GOT3 (cell line): ENCODE measurements around the gene RMRP.

ENCODE experiments used
- DNase-seq: peaks from one replicate; lab custom pipeline; 2025; ENCODE audit warnings: mixed read lengths; lab: John Stamatoyannopoulos, UW

The RMRP gene

GRCh38 chr9:35686222-35687203 lies 28.7 kb upstream of the RMRP start:
- DNase-seq: no peak

DNA sequence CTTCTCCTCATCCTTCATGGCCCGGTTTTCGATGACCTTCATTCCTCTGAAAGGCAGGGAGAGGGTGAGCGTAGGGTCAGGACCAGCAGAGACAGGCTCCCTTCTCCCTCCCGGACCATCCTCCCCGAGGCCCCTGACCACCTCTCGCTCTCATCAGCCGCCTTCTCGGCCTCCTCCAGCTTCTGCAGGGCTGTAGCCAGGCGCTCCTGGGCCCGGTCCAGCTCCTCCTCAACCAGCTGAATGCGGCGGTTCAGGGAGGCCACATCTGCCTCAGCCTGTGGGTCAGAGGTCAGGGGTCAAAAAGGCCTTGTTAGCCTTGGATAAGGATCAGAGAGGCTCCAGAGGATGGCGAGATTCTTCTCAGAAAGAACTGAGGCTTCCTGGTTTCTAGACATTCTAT lies 27.7 kb upstream of the RMRP start:
- DNase-seq: no peak

DNA sequence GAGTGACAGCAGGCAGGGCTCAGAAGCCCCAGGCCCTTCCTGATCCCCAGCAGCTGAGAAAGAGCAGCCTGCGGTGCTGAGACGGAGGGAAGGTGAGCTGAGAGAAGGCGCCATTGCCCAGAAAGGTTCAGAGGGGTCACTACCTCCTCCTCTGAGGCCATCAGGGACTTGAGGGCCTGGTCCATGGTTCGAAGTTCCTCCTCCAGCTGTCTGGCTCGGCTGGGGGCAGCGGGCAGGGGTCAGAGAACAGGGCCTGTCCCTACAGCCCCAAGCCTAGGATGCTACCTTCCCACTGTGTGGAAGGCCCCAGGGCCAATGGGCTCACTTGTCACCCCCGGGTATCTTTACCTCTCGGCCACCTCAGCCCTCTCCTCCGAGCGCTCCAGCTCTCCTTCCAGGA lies 27.1 kb upstream of the RMRP start:
- no peak for DNase-seq

GRCh38 chr9:35683323-35683722 lies 25.5 kb upstream of the RMRP start:
- no peak for DNase-seq

GRCh38 chr9:35682520-35683315 lies 24.9 kb upstream of the RMRP start:
- DNase-seq: no peak

DNA sequence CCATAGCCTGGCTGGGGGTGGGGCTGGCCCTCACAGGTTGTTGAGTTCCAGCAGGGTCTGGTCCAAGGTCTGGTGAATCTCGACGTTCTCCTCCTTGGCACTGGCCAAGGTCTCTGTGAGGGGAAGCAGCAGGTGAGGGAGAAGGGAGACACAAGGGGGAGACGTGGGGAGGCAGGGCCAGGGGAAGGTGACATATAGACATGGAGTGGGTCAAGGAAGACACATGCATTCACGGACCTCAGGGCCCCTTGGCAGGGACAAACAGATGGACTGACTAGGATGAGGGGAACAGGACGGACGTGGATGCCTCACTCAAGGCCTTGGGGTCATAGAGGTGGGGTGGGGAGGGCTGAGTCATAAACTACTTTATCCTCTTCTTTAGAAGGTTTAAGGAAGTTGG lies 24.2 kb upstream of the RMRP start:
- no peak for DNase-seq

DNA sequence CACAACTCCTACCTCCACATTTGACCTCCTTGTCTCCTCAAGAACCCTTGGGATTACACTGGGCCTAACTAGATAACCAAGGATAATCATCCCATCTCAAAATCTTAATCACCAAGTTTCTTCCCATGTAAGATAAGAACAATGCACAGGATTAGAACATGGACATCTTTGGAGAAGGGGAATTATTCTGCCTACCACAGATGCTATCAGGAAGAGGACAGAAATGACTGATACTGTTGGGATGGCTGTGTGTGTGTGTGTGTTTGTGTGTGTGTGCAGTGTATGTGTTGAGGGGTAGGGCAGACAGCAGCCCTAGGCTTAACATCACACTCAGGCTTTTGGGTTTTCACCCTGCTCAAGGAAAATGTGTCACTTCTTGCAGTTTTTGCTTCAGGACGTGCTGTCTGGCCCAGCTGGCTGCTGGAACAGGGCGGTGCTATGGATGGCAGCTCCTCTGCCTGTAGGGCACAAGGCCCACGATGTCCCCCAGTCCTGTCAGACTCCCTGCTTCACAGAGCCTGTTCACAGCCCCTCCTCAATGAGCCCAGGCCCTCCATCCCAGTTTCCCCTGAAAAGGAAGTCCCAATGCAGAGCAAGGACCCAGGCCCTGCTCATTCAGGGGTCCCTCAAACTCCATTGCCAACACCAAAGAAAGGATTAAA lies 23.7 kb upstream of the RMRP start:
- no peak for DNase-seq

DNA sequence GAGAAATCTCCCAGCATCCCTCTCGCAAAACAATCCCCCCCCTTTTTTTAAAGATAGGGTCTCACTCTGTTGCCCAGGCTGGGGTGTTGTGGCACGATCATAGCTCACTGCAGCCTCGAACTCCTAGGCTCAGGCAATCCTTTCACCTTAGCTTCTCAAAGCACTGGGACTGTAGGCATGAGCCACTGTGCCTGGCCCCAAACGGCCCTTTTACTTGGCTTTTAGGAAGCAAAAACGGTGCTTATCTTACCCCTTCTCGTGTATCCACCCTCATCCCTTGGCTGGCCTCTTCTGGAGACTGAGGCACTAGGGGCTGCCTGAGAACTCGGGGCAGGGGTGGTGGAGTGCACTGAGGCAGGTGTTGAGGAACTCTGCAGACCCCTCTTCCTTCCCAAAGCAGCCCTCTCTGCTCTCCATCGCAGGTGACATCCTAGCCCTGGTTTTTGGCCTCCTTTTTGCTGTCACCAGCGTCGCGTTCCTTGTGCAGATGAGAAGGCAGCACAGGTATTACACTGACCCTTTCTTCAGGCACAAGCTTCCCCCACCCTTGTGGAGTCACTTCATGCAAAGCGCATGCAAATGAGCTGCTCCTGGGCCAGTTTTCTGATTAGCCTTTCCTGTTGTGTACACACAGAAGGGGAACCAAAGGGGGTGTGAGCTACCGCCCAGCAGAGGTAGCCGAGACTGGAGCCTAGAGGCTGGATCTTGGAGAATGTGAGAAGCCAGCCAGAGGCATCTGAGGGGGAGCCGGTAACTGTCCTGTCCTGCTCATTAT lies 22.7 kb upstream of the RMRP start:
- no peak for DNase-seq

DNA sequence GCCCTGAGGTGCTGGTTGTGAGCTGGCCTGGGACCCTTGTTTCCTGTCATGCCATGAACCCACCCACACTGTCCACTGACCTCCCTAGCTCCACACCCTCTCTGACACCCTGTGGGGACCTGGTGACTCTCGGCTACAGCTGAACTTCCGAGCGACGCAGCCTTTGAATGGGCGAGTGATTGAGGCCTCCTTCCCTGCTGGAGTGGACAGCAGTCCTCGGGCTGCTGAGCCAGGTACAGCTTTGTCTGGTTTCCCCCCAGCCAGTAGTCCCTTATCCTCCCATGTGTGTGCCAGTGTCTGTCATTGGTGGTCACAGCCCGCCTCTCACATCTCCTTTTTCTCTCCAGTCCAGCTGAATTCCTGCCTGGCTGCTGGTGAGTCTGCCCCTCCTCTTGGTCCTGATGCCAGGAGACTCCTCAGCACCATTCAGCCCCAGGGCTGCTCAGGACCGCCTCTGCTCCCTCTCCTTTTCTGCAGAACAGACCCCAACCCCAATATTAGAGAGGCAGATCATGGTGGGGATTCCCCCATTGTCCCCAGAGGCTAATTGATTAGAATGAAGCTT lies 22.0 kb upstream of the RMRP start:
- no peak for DNase-seq

GRCh38 chr9:35679091-35679490 lies 21.3 kb upstream of the RMRP start:
- DNase-seq: no peak

DNA sequence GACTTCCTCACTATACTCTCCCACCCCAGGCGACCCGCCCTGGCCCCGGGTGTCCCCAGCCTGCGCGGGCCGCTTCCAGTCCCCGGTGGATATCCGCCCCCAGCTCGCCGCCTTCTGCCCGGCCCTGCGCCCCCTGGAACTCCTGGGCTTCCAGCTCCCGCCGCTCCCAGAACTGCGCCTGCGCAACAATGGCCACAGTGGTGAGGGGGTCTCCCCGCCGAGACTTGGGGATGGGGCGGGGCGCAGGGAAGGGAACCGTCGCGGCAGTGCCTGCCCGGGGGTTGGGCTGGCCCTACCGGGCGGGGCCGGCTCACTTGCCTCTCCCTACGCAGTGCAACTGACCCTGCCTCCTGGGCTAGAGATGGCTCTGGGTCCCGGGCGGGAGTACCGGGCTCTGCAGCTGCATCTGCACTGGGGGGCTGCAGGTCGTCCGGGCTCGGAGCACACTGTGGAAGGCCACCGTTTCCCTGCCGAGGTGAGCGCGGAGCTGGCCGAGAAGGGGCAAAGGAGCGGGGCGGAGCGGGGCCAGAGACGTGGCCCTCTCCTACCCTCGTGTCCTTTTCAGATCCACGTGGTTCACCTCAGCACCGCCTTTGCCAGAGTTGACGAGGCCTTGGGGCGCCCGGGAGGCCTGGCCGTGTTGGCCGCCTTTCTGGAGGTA lies 18.0 kb upstream of the RMRP start:
- DNase-seq: no peak

DNA sequence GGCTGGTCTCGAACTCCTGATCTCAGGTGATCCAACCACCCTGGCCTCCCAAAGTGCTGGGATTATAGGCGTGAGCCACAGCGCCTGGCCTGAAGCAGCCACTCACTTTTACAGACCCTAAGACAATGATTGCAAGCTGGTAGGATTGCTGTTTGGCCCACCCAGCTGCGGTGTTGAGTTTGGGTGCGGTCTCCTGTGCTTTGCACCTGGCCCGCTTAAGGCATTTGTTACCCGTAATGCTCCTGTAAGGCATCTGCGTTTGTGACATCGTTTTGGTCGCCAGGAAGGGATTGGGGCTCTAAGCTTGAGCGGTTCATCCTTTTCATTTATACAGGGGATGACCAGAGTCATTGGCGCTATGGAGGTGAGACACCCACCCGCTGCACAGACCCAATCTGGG lies 17.4 kb upstream of the RMRP start:
- DNase-seq: no peak

DNA sequence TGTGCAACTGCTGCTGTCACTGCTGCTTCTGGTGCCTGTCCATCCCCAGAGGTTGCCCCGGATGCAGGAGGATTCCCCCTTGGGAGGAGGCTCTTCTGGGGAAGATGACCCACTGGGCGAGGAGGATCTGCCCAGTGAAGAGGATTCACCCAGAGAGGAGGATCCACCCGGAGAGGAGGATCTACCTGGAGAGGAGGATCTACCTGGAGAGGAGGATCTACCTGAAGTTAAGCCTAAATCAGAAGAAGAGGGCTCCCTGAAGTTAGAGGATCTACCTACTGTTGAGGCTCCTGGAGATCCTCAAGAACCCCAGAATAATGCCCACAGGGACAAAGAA lies 16.2 kb upstream of the RMRP start:
- no peak for DNase-seq

- no peak for DNase-seq
Observed at GRCh38 chr9:35673132-35674024, 15.6 kb upstream of the RMRP start, which contains the start of gene CA9. TSS of gene CA9 (plus strand) at chr9:35673928. CDS start at chr9:35673960, 32 bp downstream.

GRCh38 chr9:35669331-35670145 lies 11.7 kb upstream of the RMRP start:
- no peak for DNase-seq

DNA sequence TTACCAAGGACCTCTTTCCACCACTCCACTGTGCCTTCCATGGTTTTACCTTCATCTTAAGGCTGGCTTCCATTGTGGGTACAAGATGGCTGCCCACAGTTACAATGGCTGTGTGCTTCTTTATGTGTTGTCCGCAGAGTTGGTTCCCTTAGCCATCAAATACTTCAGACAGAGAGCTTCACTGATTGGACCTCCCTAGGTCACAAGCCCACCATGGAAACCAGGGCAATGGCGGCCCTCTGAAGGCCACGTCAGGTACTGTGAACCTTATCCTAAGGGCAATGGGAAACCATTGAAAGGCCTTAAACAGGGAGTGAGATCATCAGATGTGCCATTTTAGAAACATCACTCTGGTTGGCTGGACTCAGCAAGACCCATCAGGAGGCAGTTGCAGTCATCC lies 10.1 kb upstream of the RMRP start:
- no peak for DNase-seq

- no peak for DNase-seq
Observed at GRCh38 chr9:35666549-35666948, 8.7 kb upstream of the RMRP start.

DNA sequence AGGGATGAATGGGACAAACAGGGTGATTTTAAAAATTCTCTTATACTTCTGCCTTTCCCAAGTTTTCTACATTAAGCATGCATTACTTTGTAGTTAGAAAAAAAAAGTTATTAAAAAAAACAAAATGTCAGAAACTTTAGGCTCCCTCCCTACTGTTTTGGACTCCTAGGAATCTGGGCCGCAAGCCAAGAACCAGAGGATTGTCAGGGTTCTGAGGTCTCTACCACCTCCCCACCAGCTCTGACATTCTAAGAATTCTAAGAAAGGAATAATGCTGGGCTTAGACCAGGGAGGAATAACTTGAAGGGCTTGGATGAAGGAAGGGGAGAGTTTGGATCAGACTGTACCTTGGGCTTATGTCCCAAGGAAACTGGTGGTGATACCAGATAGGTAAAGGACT lies 8.2 kb upstream of the RMRP start:
- DNase-seq: no peak

DNA sequence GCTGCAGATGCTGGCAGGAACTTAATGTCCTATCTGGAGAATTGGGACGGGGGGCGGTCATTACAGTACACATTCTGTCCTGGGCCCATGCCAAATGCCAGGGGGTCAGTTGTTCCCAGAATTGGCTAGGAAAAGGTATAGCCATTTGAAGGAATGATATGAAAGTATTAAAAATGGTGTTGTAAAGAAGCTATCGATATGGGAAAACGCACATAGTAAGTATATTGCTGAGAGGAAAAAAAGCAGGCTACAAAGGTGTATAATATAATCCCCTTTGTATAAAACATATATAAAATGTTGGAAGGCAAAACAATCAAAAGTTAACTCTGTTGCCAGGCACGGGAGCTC lies 7.6 kb upstream of the RMRP start:
- no peak for DNase-seq
